GM08714 (cell line): ENCODE data around the gene SEMA4A.
A peak's percentile ranks its signal among the peaks of the same experiment; 100 is the strongest.
"Not testable (repeated sequence)": the region's sequence is repeated elsewhere in the genome, so short reads cannot be mapped to it uniquely, and the experiment has no call there.

Experiments used
- H3K4me3 ChIP-seq: fragments of 200-500 bp; sonication (Bioruptor generic); 2 replicates; pipeline ENCODE4 v1.5.1; 2014; ENCODE audit warnings: mild to moderate bottlenecking, low read length, inconsistent platforms
- ZNF274 ChIP-seq: IDR thresholded peaks from 2 replicates; pipeline ENCODE4 v1.6.1; 2012; ENCODE audit warnings: mild to moderate bottlenecking, low read depth, low read length

Gene SEMA4A

GRCh38 chr1:156124557-156125483 lies 28.6 kb upstream of the SEMA4A start:
- no peak for TF ChIP-seq ZNF274
- H3K4me3 ChIP-seq = no peak overlapping the region

- not testable (repeated sequence) for H3K4me3 ChIP-seq
Observed at GRCh38 chr1:156125544-156125943, 27.8 kb upstream of the SEMA4A start.

GRCh38 chr1:156126043-156126629 lies 27.2 kb upstream of the SEMA4A start:
- TF ChIP-seq ZNF274 = no peak
- peak overlapping the region; percentile 2; the same call in 1 of the 2 replicates for H3K4me3 ChIP-seq

DNA sequence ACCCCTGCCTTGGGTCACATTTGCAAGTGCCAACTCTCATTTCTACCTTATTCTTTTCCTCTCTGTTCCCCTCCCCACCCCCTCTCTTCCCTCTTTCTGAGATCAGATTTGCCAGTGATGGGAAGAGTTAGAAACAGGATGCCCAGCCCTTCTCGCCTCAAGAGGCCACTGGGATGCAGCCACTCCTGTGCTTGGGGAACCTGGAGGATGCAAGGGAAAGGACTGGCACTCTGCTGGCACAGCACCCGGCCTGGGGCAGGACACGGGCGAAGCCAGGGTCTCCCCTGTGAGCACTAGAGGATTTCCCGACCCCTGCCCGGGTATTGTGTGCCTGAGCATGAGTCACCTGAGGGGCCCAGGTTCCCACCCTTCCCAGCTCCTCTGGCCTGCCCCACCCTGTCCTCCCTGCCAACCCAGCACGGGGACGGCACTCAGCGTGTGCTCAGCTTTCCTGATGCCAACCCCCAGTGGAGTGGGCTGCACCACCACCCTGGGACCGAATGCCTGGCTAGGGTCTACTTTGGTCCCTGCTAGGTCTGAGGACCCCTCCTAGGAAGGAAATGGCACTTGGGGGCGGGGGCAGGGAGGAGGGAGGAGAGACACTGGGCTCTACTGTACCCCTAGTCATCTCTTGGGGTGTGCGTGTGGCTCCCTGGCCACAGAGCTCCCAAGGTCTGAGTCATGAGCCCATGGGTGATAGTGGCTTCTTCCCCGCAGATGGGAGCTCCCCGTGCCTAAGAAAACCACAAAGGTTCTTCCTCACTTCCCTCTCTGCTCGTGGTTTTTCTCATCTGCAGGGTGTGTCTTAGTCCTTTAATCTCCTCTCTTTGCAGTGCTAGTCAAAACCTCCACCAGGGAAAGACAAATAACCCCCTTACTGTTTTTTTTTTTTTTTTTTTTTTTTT lies 26.5 kb upstream of the SEMA4A start:
- peak overlapping the region; percentile 2; the same call in 1 of the 2 replicates for H3K4me3 ChIP-seq
- TF ChIP-seq ZNF274 = no peak

DNA sequence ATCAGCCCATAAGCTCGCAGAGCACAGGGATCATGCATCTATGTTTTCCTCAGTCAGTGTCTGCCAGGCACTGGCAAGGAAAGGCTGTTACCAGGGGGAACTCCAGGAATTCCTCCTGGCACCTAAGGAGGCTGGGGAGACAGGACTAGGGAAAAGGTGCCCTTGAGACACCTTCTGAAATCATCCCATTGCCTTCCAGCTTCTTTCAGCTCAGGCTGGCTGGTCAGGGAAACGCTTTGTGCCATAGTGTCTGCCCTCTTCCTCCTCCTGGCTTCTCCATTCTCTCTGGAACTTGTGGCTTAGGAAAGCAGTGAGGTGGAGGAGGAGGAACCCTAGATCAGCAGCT lies 25.1 kb upstream of the SEMA4A start:
- no peak overlapping the region for H3K4me3 ChIP-seq
- no peak for TF ChIP-seq ZNF274

- no peak for TF ChIP-seq ZNF274
- no peak overlapping the region for H3K4me3 ChIP-seq
Observed at GRCh38 chr1:156128654-156129597, 24.5 kb upstream of the SEMA4A start.

- no peak for TF ChIP-seq ZNF274
- H3K4me3 ChIP-seq = no peak overlapping the region
Observed at GRCh38 chr1:156129687-156130577, 23.5 kb upstream of the SEMA4A start.

DNA sequence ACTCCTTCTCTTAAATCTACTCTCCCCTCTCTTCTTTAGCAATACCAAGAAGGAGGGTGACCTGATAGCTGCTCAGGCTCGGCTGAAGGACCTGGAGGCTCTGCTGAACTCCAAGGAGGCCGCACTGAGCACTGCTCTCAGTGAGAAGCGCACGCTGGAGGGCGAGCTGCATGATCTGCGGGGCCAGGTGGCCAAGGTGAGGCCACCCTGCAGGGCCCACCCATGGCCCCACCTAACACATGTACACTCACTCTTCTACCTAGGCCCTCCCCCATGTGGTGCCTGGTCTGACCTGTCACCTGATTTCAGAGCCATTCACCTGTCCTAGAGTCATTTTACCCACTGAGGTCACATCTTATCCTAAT lies 22.8 kb upstream of the SEMA4A start:
- no peak overlapping the region for H3K4me3 ChIP-seq
- no peak for TF ChIP-seq ZNF274

DNA sequence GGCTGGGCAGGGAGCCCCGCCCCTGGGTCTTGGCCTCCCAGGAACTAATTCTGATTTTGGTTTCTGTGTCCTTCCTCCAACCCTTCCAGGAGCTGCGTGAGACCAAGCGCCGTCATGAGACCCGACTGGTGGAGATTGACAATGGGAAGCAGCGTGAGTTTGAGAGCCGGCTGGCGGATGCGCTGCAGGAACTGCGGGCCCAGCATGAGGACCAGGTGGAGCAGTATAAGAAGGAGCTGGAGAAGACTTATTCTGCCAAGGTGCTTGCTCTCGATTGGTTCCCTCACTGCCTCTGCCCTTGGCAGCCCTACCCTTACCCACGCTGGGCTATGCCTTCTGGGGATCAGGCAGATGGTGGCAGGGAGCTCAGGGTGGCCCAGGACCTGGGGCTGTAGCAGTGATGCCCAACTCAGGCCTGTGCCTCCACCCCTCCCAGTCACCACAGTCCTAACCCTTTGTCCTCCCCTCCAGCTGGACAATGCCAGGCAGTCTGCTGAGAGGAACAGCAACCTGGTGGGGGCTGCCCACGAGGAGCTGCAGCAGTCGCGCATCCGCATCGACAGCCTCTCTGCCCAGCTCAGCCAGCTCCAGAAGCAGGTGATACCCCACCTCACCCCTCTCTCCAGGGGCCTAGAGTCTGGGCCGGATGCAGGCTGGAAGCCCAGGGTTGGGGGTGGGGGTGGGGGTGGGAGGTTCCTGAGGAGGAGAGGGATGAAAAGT lies 18.5 kb upstream of the SEMA4A start:
- H3K4me3 ChIP-seq = no peak overlapping the region
- TF ChIP-seq ZNF274 = no peak

DNA sequence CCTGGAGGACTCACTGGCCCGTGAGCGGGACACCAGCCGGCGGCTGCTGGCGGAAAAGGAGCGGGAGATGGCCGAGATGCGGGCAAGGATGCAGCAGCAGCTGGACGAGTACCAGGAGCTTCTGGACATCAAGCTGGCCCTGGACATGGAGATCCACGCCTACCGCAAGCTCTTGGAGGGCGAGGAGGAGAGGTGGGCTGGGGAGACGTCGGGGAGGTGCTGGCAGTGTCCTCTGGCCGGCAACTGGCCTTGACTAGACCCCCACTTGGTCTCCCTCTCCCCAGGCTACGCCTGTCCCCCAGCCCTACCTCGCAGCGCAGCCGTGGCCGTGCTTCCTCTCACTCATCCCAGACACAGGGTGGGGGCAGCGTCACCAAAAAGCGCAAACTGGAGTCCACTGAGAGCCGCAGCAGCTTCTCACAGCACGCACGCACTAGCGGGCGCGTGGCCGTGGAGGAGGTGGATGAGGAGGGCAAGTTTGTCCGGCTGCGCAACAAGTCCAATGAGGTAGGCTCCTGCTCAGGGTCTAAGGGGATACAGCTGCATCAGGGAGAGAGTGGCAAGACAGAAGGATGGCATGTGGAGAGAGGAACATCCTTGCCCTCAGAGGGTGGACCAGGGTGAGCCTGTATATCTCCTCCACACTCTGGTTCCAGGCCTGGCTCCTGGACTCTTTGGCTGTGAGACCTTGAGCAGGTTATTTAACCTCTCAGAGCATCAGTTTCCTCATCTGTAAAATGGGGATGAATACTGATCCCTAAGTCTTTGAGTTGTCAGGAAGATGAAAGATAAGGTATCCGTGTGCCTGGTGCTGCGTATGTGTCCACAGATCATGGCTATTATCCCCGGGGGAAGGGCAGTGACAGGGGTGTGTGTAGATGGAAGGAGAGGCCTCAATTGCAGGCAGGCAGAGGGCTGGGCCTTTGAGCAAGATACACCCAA lies 17.2 kb upstream of the SEMA4A start:
- no peak for TF ChIP-seq ZNF274
- H3K4me3 ChIP-seq = no peak overlapping the region

DNA sequence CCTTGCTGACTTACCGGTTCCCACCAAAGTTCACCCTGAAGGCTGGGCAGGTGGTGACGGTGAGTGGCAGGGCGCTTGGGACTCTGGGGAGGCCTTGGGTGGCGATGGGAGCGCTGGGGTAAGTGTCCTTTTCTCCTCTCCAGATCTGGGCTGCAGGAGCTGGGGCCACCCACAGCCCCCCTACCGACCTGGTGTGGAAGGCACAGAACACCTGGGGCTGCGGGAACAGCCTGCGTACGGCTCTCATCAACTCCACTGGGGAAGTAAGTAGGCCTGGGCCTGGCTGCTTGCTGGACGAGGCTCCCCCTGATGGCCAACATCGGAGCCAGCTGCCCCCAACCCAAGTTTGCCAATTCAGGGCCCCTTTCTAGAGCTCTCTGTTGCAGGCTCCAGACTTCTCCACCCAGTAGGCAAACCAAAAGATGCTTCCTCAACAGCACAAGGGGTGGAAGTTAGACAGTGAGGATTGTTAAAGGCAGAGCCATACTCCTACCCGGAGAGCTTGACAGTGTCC lies 16.4 kb upstream of the SEMA4A start:
- no peak overlapping the region for H3K4me3 ChIP-seq
- TF ChIP-seq ZNF274 = no peak
